Parietal lobe (tissue), 2 donors: Measurements from ENCODE around the gene DNAL4. TPM values are rescaled to one million over a fixed set of nuclear protein-coding genes. Genes with fewer than 3 reads are reported as not detected.

Experiments
- small RNA-seq: library from RNA; depleted of rRNA; stranded (forward); fragments of <200 nt; gene quantifications from one replicate; pipeline ENCODE3, GENCODE V24; 2014; ENCODE audit warnings: low replicate concordance
- total RNA-seq: library from RNA; depleted of rRNA; stranded (reverse); fragments of >200 nt; gene quantifications from one replicate; pipeline ENCODE4 v1.2.3, GENCODE V29; 2014

DNAL4 gene
- total RNA-seq: 17.5 TPM

DNA sequence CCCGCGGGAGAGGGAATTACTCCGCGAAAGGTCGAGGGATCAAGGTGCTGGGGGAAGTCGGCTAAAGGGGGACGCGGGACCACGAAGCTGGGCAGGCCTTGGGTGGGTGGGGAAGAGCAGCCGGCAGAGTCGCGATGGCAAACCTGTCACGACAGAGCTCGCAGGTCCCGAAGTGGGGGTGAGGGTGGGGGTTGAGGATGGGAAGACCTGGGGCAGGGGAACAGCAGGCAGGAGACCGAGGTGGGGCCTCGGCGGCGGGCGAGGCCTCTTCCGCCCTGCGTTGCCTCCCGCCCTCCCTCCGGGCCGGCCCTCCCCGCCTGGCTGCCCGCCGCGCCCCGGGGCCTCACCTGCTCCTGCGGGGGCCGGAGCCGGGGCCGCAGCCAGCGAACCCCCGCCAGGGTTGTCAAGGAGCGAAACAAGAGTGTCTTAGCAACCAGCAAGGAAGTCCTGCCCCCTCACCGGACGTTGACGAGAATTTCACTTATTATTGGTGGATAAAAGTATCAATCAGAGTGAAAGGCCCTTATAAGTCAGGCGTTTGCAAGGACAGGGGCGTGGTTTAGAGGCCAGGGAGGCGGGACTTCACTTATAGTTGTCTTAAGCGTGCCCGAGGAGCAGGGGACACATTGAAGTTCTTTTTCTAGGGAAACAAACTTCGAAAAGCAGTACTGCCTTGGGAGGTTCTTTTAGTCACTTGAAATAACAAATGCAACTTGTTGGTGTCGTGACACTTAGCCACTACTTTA, at the start of gene DNAL4:
TSS of gene DNAL4 (minus strand) at position 423 of the 746 bp plus-strand sequence. CDS start 11,412 bp downstream, outside the sequence.

GRCh38 chr22:38755911-38756532, 37.9 kb downstream of the DNAL4 start, which contains the start of gene SUN2:
Gene SUN2, minus strand, starts transcription at chr22:38755998. Its CDS starts 3,370 bp downstream, at chr22:38752628.

Small RNA genes lying within 50 kb of the gene (small RNA-seq; reads per million reads assigned to genes)
- not detected for gene AL021707.8

Other genes with a start within 250 kb of the DNAL4 start
- gene DMC1, start 224.0 kb downstream of the DNAL4 start, total RNA-seq: 4.1 TPM
- 17.2 TPM for gene FAM227A, start 137.8 kb downstream of the DNAL4 start, total RNA-seq
- gene CBY1, start 137.5 kb downstream of the DNAL4 start, total RNA-seq: 17.2 TPM
- gene TOMM22, start 112.2 kb downstream of the DNAL4 start, total RNA-seq: 34.4 TPM
- gene JOSD1, start 93.2 kb downstream of the DNAL4 start, total RNA-seq: 63.9 TPM
- gene GTPBP1, start 88.2 kb downstream of the DNAL4 start, total RNA-seq: 63.2 TPM
- gene SUN2, start 38.1 kb downstream of the DNAL4 start, total RNA-seq: 128 TPM
- gene NPTXR, start 49.9 kb upstream of the DNAL4 start, total RNA-seq: 24.4 TPM
- gene CBX6, start 78.1 kb upstream of the DNAL4 start, total RNA-seq: 37.9 TPM
- gene APOBEC3A, start 163.5 kb upstream of the DNAL4 start, total RNA-seq: not detected
- not detected for gene APOBEC3B, start 188.2 kb upstream of the DNAL4 start, total RNA-seq
- gene APOBEC3C, start 220.1 kb upstream of the DNAL4 start, total RNA-seq: 0.31 TPM
- not detected for gene APOBEC3D, start 227.0 kb upstream of the DNAL4 start, total RNA-seq
- not detected for gene APOBEC3F, start 246.7 kb upstream of the DNAL4 start, total RNA-seq